ENCODE data around the gene LDLRAP1.
"Not testable (repeated sequence)": the region's sequence is repeated elsewhere in the genome, so short reads cannot be mapped to it uniquely, and the experiment has no call there.

DNA sequence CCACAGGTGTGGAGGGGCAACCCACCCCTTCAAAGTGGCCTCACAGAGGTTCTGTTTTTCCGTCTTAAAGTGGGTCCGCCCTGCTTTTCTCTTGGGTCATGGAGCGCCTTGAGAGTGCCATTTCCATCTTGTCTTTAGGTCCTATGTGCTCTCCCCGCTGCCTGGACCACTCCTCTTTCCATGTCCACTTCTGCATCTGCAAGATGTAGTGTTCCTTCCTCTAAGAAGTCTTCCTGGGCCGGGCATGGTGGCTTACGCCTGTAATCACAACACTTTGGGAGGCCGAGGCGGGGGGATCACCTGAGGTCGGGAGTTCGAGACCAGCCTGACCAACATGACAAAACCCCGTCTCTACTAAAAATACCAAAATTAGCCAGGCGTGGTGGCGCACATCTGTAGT is 45.4 kb downstream of the LDLRAP1 start:
- TF ChIP-seq YY1 (IDR thresholded peaks at IDR 0.05; ENCODE audit: insufficient read depth, insufficient read length); ZNF274 (IDR thresholded peaks at IDR 0.05; ENCODE audit: low read depth, low read length): not testable (repeated sequence)

All from NT2/D1 (cell line).